Fibroblast of lung (primary cell): ENCODE results near the gene KCNC3. TPM values are rescaled to one million over a fixed set of nuclear protein-coding genes. Genes with fewer than 3 reads are reported as not detected.

Experiments used
- DNase-seq, 2 donors: peaks; one replicate each; pipeline versions ENCODE4 v3.0.0 to v3.0.0-alpha.2; 2010; ENCODE audit warnings: low read depth in 2 of 2
- H2AFZ ChIP-seq: 2 replicates; pipeline ENCODE4 v1.5.1; 2012; ENCODE audit warnings: low read length, control low read depth, inconsistent platforms
- H3K27ac ChIP-seq: 2 replicates; pipeline ENCODE4 v1.5.1; 2011; ENCODE audit warnings: low read length, control low read depth; ENCODE audit not compliant: insufficient read depth
- H3K27me3 ChIP-seq: 2 replicates; pipeline ENCODE4 v1.5.1; 2011; ENCODE audit warnings: mild to moderate bottlenecking, low read length; ENCODE audit not compliant: control insufficient read depth, insufficient read depth
- H3K36me3 ChIP-seq: 2 replicates; pipeline ENCODE4 v1.5.1; 2011; ENCODE audit warnings: low read length; ENCODE audit not compliant: control insufficient read depth, insufficient read depth
- H3K4me1 ChIP-seq: 2 replicates; pipeline ENCODE4 v1.5.1; 2011; ENCODE audit warnings: low read length; ENCODE audit not compliant: control insufficient read depth, insufficient read depth; ENCODE audit errors: extremely low read depth
- H3K4me2 ChIP-seq: 2 replicates; pipeline ENCODE4 v1.5.1; 2011; ENCODE audit warnings: low read length, control low read depth; ENCODE audit not compliant: insufficient read depth; ENCODE audit errors: extremely low read depth
- H3K4me3 ChIP-seq, 4 experiments: fragments of 200-600 bp in 1 of 4; sonication (generic) in 1 of 4; replicated peaks in 1 of 4; 2 replicates each; pipeline ENCODE4 v1.5.1; 2011 to 2016; ENCODE audit warnings: low read length in 4 of 4, low read depth in 3 of 4, mild to moderate bottlenecking in 3 of 4, control low read depth in 2 of 4, inconsistent platforms in 1 of 4, mixed read lengths in 1 of 4; ENCODE audit not compliant: insufficient read depth in 1 of 4; ENCODE audit errors: control extremely low read depth in 1 of 4
- H3K79me2 ChIP-seq: 2 replicates; pipeline ENCODE4 v1.5.1; 2012; ENCODE audit warnings: mild to moderate bottlenecking, low read length, inconsistent platforms; ENCODE audit not compliant: control insufficient read depth, insufficient read depth
- H3K9ac ChIP-seq: 2 replicates; pipeline ENCODE4 v1.5.1; 2011; ENCODE audit warnings: mild to moderate bottlenecking, low read length, control low read depth; ENCODE audit not compliant: insufficient read depth
- H3K9me3 ChIP-seq: 2 replicates; pipeline ENCODE4 v1.5.1; 2012; ENCODE audit warnings: low read depth, low read length; ENCODE audit not compliant: control insufficient read depth, insufficient read depth
- H4K20me1 ChIP-seq: 2 replicates; pipeline ENCODE4 v1.5.1; 2011; ENCODE audit warnings: low read length; ENCODE audit not compliant: control insufficient read depth, insufficient read depth; ENCODE audit errors: extremely low read depth
- CTCF ChIP-seq, 2 donors: IDR thresholded peaks in 1 of 2; conservative IDR thresholded peaks in 1 of 2; 1 replicate in 1 of 2; 2 replicates in 1 of 2; pipeline ENCODE4 v1.5.1; 2011 to 2012; ENCODE audit warnings: low read length in 2 of 2, control low read depth in 1 of 2, inconsistent platforms in 1 of 2, low read depth in 1 of 2, mild to moderate bottlenecking in 1 of 2
- EZH2 ChIP-seq: IDR thresholded peaks from 2 replicates; pipeline ENCODE4 v1.5.1; 2012; ENCODE audit warnings: low read length, control low read depth, mild to moderate bottlenecking; ENCODE audit errors: missing control alignments
- polyA plus RNA-seq, 2 donors: library from polyadenylated mRNA; depleted of rRNA in 1 of 2; stranded (reverse) in 1 of 2; unstranded in 1 of 2; fragments of >200 nt; gene quantifications; 2 replicates each; pipeline ENCODE4 v1.2.1, GENCODE V29; 2011 to 2012; ENCODE audit warnings: missing spikeins in 1 of 2
- total RNA-seq: library from RNA; depleted of rRNA; stranded (reverse); fragments of >200 nt; gene quantifications from 2 replicates; pipeline ENCODE4 v1.2.1, GENCODE V29; 2014

KCNC3 gene
- total and polyA plus RNA-seq, 2 donors (not counting 1 experiment from before 2014, with no cell fraction given), result under 0.01 to 0.01 TPM

DNA sequence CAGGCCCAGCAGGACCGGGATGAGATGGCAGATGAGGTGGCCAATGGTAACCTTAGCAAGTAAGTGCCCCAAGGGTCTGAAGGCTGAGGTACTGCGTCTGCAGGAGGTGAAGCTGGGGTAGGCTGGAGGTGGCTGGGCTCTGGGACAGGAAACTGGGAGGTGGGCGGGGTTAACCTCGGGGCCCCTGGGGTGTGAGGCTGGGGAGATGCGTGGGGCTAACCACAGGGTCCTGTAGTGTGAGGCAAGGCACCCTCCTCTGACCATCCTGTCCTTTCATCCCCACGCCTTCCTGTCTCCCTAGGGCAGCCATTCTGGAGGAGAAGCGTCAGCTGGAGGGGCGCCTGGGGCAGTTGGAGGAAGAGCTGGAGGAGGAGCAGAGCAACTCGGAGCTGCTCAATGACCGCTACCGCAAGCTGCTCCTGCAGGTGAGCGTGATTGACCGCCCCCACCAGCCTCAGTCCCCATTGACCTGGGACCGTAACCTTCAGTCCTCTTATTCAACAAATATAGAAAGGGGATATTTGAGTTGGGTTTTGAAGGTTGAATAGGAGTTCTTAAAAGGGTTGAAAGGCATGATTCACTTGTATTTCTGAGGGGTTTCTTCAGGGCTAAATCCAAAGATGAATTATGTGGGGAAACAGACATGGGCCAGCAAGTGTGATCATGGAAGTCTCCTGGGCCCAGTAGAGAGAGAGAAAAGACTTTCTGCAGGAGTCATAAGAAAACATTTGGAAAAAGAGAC is 35.7 kb downstream of the KCNC3 start:
- H3K27ac ChIP-seq, result no peak overlapping the region

DNA sequence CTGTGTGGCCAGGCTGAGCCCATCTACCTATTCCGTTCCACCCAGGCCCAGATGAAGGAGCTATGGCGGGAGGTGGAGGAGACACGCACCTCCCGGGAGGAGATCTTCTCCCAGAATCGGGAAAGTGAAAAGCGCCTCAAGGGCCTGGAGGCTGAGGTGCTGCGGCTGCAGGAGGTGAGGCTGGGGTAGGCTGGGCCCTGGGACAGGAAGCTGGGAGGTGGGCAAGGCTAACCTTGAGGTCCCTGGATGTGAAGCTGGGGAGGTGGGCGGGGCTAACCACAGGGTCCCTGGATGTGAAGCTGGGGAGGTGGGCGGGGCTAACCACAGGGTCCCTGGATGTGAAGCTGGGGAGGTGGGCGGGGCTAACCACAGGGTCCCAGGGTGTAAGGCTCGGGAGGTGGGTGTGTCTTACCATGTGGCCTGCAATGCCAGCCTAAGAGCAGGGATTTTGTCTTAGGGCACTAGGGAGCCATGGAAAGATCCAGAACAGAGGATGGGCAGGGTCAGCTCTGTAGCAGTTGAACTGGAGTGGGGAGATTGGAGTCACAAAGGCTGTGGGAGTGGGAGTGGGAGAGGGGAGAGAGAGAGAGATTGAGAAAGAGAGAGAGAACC is 36.9 kb downstream of the KCNC3 start:
- Histone ChIP-seq H3K4me2 (no peak overlapping the region), H4K20me1 (no peaks in the 10 kb centered on the region), H3K27ac (no peak overlapping the region), H3K36me3 (no peaks in the 10 kb centered on the region), H3K9ac (no peak overlapping the region), H3K79me2 (no peaks in the 10 kb centered on the region), H2AFZ (no peak overlapping the region), H3K9me3 (no peaks in the 10 kb centered on the region), H3K4me1 (no peaks in the 10 kb centered on the region), H3K4me3 (no peak overlapping the region), H3K27me3 (no peaks in the 10 kb centered on the region)
- DNase-seq, result no peak
- TF ChIP-seq CTCF (conservative IDR thresholded peaks at IDR 0.05 in 1 of 2, IDR thresholded peaks at IDR 0.05 in 1 of 2; ENCODE audit: low read depth in 1 of 2, low read length in 2 of 2) (no peak), EZH2 (no peak)

More for the DNA sequence above, 35.7 kb downstream of the KCNC3 start:
- Histone ChIP-seq H3K27me3 (no peaks in the 10 kb centered on the region), H2AFZ (no peak overlapping the region), H3K36me3 (no peaks in the 10 kb centered on the region), H3K9ac (no peak overlapping the region), H3K4me1 (no peaks in the 10 kb centered on the region), H3K4me3 (no peak overlapping the region), H4K20me1 (no peaks in the 10 kb centered on the region), H3K4me2 (no peak overlapping the region), H3K9me3 (no peaks in the 10 kb centered on the region), H3K79me2 (no peaks in the 10 kb centered on the region)
- no peak for DNase-seq
- TF ChIP-seq EZH2 (no peak), CTCF (conservative IDR thresholded peaks at IDR 0.05 in 1 of 2, IDR thresholded peaks at IDR 0.05 in 1 of 2; ENCODE audit: low read depth in 1 of 2, low read length in 2 of 2) (no peak)

- no peaks in the 10 kb centered on the region for H3K36me3 ChIP-seq
- H3K27me3 ChIP-seq, result no peaks in the 10 kb centered on the region
- no peak overlapping the region for H3K27ac ChIP-seq
- no peaks in the 10 kb centered on the region for H3K4me1 ChIP-seq
- no peak overlapping the region for H3K9ac ChIP-seq
- no peak for DNase-seq
- H3K9me3 ChIP-seq, result no peaks in the 10 kb centered on the region
- no peak overlapping the region for H2AFZ ChIP-seq
- no peak for TF ChIP-seq CTCF (conservative IDR thresholded peaks at IDR 0.05 in 1 of 2, IDR thresholded peaks at IDR 0.05 in 1 of 2; ENCODE audit: low read depth in 1 of 2, low read length in 2 of 2)
- no peak for TF ChIP-seq EZH2
- no peaks in the 10 kb centered on the region for H4K20me1 ChIP-seq
- H3K4me2 ChIP-seq, result no peak overlapping the region
- no peak overlapping the region for H3K4me3 ChIP-seq
- no peaks in the 10 kb centered on the region for H3K79me2 ChIP-seq
Observed at GRCh38 chr19:50290775-50291174, 38.4 kb downstream of the KCNC3 start.
